ENCODE results near the gene C15orf62. TPM values are rescaled to one million over a fixed set of nuclear protein-coding genes. Genes with fewer than 3 reads are reported as not detected.
A peak's percentile ranks its signal among the peaks of the same experiment; 100 is the strongest.

C15orf62 gene
- total RNA-seq, 1 donor from 2014 or later: not detected

DNA sequence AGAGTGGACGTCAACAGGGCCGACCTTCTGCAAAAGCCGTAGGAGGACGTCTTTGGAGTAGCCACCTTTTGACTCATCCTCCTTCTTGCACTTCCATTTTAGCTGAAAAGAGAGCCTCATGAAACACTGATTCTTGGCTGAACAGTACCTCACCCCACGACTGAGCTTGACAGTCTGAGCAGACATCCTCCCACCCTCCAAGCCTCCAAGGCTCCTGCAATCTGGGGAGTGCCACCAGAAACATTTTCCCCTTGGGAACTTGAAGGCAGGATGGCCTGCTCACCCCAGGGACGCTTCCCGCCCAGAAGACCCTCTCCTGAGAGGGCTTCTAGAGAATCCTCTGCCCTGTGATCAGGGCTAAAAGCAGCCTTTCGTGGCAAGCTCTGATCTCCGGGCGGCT is 5.2 kb downstream of the C15orf62 start:
- intact Hi-C loops (cut with micrococcal nuclease): no loop called here
- ATAC-seq (no peak), DNase-seq (no peak)

DNA sequence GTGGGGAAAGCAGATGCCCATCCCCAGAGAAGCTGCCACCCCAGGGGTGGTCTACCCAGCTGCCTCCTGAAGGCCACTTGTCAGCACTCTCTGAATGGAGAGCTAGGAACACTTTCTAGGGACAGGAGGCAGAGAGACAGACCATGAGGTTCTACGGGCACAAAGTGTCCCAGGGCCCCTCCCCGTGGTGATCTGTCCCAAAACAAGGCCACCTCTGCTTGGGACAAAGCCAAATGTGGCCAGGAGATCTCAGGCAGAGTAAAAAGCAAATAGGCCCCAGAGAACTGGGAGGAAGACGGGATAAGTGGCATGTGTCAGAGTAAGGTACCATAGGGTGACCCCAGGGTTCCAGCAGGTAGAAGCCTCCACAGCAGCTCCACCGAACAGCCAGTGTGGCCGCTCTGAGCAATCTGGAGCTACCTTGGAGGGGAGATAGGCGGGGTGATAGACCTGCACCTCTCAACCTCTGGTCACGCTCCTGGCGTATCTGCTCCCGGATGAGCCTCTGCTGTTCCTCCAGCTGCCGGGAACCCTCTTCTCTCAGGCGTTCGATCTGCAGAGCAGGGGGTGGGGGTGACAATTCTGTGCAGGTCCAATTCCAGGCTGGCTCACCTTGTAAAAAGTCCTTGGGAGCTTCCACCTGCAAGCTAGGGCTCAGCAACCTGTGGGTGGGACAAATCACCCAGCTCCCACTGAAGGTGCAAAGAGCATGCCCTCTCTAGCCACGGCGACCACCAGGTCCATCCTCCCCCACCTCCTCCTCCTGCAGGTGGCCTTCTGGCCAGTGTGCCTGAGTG is 6.2 kb downstream of the C15orf62 start:
- ATAC-seq (no peak), DNase-seq (no peak)
- intact Hi-C loops (cut with micrococcal nuclease): no loop called here

DNA sequence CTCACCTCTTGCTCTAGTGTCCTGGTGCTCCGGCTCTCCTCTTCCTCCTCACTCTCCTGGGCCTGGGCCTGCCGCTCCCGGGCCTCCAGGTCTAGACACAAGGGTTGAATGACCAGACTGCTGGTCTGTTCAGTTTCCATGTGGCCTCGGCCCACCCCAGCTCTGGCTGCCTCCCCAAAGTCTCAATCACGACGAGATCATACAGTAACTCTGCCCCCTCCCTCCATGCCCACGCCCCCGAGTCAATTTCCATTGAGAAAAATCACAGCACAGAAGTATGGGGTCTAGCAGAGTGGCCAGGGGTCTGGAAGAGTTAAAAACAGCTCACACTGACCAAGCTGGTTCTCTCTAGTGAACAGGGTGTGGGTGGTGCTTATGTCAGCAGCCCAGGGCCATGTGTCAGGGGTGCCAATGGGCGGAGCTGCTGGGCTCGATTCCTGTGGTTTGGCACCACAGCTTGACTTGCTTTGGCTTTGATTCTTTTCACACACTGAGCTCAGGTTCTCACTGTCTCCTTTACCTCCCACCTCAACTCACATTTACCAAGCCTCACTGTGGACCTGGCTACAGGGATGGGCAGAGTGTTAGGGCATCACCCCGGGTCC is 6.9 kb downstream of the C15orf62 start:
- no peak for ATAC-seq
- intact Hi-C loops (cut with micrococcal nuclease): no loop called here
- no peak for DNase-seq

DNA sequence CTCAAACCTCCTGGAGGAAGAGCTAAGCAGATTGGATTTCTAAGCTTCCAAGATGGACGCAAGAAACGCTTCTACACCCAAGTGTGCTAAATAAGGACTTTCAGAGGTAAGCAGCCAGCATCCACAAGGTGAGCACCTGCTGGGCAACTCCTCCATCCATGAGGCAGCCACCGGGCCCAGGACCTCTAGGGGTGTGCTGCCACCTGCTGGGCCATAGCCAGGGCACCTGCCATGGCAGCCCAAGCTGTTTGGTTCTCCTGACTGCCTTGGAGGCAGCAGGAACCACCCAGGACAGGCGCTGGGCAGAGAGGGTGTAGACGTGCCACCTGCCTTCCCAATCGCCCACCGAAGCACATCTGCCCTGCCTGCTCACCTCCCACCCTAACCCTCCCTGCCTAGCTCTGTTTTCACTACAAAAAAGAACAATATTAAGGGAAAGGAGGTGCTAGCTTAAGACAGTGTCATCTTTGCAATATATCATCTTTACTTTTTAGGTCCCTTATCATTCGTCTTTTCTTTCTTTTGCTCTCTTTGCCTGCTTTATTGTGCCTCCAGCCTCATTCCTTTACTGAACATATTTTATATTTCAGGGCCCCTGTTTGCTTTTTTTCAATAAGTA is 12.9 kb downstream of the C15orf62 start:
- intact Hi-C loops (cut with micrococcal nuclease): no loop called here
- peak; percentile 69 for DNase-seq
- ATAC-seq: peak; percentile 79

DNA sequence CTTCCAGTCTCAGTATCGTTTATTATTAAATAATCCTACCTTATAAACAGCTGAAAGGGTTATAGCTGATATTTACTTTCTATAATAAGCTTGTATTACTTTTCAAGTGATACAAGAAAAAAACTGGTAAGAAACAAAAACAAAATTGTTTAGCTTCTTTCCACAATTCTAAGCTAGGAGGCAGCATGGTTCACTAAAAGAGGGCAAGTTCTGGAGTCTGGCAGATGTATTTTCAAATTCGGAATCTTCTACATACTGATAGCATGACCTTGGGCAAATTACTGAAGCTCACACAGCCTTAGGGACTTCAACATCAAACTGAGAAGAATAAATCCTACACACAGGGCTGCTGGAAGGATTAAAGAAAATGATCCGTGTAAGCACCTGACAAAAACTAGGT is 15.4 kb downstream of the C15orf62 start:
- ATAC-seq: no peak

DNA sequence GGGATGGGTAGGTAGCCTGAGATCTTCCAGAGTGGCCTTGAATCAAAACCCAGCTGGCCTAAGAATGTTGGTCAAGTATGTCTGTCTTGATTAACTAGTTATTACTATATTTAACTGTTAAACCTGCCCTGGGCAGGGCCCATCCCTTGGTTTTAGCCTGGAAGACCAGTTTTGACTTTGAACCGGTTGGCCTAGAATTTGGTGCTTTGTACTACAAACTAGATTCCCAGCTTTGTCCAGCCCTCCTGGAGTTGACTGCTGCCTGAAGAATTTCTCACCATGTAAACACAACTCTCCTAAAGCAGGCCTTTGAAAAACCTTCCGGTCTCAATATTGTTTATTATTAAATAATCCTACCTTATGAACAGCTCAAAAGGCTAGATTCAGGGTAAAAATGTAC is 16.0 kb downstream of the C15orf62 start:
- intact Hi-C loops (cut with micrococcal nuclease): no loop called here
- ATAC-seq (no peak), DNase-seq (no peak)

More for the DNA sequence above, 15.4 kb downstream of the C15orf62 start:
- no peak for DNase-seq
- intact Hi-C loops (cut with micrococcal nuclease): no loop called here

DNA sequence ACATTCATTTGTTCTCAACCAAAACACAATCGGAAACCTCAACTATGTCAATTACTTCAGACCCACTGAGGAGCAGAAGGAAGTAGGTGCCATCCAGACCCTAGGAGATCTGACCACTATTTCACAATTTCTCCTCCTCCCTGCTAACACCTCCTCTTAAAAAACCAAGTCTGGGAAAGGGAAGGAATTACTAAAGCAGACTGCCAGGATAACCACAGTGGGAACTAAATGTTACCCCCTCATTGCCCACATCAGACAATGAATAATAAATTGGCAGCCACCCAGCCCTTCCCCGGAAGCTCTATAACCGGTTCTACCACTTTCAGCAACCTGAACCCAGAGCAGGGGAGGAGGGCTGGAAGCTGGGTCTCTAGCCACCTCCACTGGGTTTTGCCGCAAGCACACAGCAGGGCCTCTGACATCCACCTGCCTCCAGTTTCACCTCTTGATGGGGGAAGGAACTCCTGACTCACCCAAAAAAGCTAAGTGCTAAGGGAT is 17.6 kb downstream of the C15orf62 start:
- DNase-seq: no peak
- intact Hi-C loops (cut with micrococcal nuclease): no loop called here
- ATAC-seq: peak; percentile 26

DNA sequence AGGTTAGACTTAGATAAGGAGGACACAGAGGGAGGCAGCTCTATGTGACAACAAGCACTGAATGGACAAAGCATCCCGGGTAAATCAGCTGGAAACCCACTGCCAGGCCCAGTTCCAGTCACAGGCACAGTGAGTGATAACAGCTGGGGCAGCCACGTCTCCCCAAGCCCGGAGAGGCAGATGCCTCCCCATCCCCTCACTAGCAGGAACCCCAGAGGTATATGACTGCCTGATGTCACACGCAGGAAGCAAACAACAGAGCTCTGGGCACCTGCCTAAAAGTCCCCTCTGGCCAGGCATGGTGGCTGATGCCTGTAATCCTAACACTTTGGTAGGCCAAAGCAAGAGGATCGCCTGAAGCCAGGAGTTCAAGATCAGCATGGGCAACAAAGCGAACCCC is 18.2 kb downstream of the C15orf62 start:
- no peak for ATAC-seq
- intact Hi-C loops (cut with micrococcal nuclease): no loop called here
- no peak for DNase-seq

DNA sequence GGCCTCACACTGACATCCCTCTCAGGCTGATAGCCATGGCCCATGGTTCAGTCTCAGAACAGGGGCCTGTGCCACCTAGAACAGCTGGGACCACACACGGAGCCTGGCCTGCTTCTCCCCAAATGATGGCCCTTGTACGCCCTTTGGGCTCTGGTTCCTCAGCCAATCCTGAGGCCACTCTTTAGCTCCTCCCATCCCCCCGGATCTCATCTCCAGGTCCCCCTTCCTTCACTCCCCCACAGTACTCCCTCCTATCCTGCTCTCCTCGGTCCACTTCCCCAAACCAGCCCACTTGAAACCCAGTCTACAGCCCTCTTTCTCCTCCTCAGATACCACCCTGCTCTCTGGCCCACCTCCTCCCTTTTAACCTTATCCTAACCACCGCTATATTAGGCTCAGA is 19.3 kb downstream of the C15orf62 start:
- ATAC-seq: no peak
- intact Hi-C loops (cut with micrococcal nuclease): no loop called here

DNA sequence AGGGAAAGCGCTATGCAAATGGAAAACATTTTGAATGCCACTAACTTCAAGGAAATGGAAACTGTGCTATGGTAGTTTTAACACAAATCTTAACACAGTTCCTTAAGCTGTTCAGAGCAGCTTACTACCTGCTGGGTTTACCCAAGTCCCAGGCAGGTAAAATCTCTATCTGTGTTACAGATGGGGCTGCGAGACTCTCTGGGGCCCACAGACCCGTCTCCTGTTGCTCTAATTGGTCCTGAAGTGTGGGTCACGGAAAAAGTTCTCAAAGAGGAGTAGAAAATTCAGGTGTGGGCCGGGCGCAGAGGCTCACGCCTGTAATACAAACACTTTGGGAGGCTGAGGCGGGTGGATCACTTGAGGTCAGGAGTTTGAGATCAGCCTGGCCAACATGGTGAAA is 20.2 kb downstream of the C15orf62 start:
- no peak for DNase-seq
- ATAC-seq: no peak
- intact Hi-C loops (cut with micrococcal nuclease): no loop called here

More for the DNA sequence above, 19.3 kb downstream of the C15orf62 start:
- DNase-seq: no peak

DNA sequence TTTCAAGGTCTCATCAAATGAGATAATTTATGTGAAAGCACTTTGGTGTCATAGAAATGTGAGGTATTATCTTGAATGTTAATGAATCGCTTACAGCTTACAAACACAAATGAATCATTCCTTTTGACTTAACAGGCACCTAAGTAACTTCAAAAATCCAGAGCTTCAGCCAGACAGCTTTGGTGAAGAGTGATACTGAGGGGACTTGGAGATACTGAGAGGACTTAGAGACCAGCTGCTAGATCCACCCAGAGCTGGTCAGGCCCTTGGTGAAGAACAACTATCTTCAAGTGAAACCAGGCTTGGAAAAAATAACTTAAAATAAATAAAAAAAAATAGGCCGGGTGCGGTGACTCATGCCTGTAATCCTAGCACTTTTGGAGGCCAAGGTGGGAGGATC is 20.9 kb downstream of the C15orf62 start:
- ATAC-seq: no peak
- DNase-seq: no peak
- intact Hi-C loops (cut with micrococcal nuclease): no loop called here

DNA sequence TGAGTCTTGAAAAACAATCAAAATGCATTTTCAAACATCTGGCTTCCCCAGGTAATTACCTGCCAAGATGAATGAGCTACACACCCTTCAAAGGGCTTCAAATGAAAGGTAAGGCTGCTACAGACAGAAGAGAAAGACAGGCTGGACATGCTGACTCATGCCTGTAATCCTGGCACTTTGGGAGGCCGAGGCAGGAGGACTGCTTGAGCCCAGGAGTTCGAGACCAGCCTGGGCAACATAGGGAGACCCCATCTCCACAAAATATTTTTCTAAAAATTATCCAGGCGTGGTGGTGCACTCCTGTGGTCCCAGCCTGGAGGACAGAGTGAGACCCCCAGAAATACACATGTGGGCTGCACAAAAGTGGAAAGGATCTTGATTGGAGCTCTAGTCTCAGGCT is 22.6 kb downstream of the C15orf62 start:
- DNase-seq (no peak), ATAC-seq (no peak)
- intact Hi-C loops (cut with micrococcal nuclease): no loop called here

DNA sequence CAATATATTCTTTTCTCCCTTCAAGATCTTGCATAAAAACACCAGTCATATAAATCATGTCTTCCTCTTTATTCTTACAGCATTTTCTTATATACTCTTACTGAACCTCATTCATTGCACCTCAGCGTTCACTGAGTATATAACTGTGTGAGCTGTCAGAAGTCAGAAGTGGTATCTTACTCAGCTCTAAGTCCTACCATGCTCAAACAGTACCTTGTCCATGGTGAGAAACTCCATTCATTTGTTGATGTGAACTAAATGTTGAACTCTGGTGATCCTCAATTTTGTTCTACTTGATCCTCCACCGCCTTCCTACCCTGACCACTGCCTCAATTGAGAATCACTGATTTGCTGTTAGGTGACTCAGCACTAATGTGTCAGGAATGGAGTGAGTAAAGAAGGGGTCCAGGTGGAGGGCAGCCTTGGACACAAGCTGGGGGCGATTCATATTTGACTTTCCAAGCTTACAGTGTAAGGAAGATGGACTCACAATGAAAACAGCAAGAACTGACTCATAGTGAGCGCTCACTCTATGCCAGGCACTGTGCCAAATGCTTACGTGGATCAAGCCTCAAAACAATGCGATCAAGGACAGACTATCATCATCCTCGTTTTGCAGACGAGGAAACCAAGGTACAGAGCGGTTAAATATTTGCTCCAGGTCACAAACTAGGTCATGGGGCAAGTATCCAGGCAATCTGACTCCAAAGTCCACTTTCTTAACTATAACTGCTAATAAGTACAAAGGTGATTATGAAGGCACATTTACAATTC is 23.6 kb downstream of the C15orf62 start:
- intact Hi-C loops (cut with micrococcal nuclease): no loop called here
- DNase-seq (no peak), ATAC-seq (no peak)

DNA sequence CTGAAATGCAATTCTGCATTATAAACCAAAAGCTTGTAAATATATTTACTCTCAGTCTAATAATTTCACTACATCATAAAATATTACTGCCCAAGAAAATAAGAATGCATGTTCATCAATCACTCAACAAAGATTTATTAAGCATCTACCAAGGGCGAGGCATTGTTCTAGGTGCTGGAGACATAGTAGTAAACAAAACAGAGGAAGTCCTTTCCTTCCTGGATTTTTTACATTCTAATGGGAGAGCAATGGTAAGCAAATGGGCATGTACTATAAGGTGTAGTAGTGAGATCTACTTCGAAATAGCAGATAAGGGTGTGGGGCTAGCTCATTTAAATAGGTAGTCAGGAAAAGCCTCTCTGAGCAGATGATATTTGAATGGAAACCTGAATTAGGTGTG is 26.3 kb downstream of the C15orf62 start:
- ATAC-seq (no peak), DNase-seq (no peak)
- intact Hi-C loops (cut with micrococcal nuclease): no loop called here

DNA sequence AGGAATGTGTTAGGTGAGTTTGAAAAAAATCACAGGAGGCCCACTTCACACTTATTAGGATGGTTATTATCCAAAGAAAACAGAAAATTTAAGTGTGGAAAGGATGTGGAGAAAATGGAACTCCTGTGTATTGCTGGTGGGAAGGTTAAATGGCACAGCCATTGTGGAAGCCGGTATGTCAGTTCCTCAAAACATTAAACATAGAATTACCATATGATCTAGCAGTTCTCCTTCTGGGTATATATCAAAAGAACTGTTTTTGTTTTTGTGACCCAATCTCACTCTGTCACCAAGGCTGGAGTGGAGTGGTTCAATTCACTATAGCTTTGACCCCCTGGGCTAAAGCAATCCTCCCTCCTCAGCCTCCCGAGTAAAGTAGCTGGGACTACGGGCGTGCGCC is 26.7 kb downstream of the C15orf62 start:
- no peak for ATAC-seq
- intact Hi-C loops (cut with micrococcal nuclease): no loop called here
- DNase-seq: no peak

DNA sequence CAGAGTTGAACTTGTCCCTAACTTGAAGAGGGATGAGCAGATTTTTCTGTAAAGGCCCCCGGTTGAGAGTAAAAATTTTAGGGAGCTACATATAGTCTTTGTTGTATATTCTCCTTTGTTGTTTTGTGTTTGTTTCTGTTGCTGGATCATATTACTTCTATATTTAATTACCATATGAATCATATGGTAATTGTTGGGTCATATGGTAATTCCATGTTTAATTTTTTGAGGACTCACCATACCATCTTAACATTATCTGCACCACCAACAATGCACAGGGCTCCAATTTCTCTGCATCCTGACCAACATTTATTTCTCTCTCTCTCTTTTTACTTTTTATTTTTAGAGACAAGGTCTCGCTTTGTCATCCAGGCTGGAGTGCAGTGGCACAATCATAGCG is 29.7 kb downstream of the C15orf62 start:
- no peak for DNase-seq
- intact Hi-C loops (cut with micrococcal nuclease): no loop called here
- no peak for ATAC-seq

DNA sequence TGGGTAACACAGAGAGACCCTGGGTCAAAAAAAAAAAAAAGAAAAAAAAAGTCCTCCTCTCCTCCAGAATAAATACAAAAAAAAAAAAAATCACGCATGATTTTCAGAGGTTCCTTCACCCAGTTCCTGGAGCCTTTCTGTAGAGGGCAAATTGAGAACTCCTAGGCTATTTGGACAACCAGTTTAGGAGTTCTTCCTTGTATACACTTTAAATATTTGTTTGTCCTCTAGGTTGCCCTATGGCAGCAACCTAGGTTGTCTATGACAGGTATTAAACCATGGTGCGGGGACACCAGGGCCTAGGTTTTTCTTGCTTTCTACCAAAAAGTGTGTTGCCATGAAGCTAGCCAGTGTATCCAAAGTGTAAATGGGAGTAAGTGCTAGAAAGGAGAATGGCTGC is 33.3 kb downstream of the C15orf62 start:
- intact Hi-C loops (cut with micrococcal nuclease): no loop called here
- no peak for ATAC-seq
- no peak for DNase-seq

DNA sequence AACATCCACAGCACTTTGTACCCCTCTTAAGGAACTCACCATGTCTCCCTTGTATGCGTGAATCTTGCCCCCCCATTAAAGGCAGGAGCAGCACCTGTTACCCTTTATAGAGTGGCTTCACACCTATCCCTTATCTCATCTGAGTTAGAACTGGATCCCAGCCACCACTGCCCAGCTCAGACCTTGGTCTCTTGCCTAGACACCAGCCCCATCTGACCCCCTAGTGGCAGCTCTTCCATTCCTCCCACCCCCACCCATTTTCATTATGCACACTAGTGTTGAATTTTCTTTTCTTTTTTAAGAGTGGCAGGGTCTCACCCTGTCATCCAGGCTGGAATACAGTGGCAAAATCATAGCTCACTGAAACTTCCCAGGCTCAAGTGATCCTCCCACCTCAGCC is 33.9 kb downstream of the C15orf62 start:
- intact Hi-C loops (cut with micrococcal nuclease): no loop called here
- ATAC-seq (no peak), DNase-seq (no peak)

DNA sequence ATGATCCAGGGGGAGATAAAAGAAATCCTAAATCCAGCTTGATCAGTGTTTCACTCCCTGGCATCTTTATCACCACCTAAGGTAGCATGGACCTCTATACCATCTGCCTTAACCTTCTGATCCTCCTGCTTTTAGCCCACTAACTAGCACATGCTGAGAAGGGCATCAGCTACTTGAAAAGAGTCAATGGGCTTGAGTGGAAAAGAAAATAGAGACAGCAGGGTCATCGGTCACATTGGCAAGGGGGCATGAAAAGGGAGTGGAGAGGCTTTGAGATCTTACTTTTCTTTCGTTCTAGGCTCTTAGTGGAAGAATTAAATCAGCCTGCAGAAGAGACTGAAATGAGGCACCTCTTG is 36.9 kb downstream of the C15orf62 start:
- no peak for DNase-seq
- ATAC-seq: no peak
- intact Hi-C loops (cut with micrococcal nuclease): no loop called here
